Thyroid gland (tissue), 4 donors: ENCODE data around the gene BRD4.

Experiments
- CTCF ChIP-seq, 6 experiments: fragments of 200-600 bp in 3 of 6; fragments of 450-650 bp in 3 of 6; sonication (generic) in 3 of 6; IDR thresholded peaks; one replicate each; pipeline ENCODE4 v1.5.1; 2016 to 2019; ENCODE audit warnings: antibody characterized with exemption in 6 of 6, mild to moderate bottlenecking in 2 of 6, inconsistent platforms in 1 of 6, moderate library complexity in 1 of 6
- POLR2A ChIP-seq, 2 donors: fragments of 450-650 bp; IDR thresholded peaks; one replicate each; pipeline ENCODE4 v1.6.1; 2017; ENCODE audit warnings: antibody characterized with exemption in 2 of 2, mild to moderate bottlenecking in 2 of 2, moderate library complexity in 1 of 2

- TF ChIP-seq CTCF (IDR thresholded peaks at IDR 0.05): no peak
- no peak for TF ChIP-seq POLR2A (IDR thresholded peaks at IDR 0.05)
Measured at GRCh38 chr19:15368051-15368632, 35.8 kb upstream of the BRD4 start.
